GM18858 (cell line): ENCODE results near the gene TNS1.
"Not testable (repeated sequence)": the region's sequence is repeated elsewhere in the genome, so short reads cannot be mapped to it uniquely, and the experiment has no call there.

Experiments
- ATAC-seq: cut with Tn5 transposase; IDR thresholded peaks from one replicate; pipeline ENCODE4 v1.9.1; 2021; ENCODE audit not compliant: unreplicated experiment

Gene TNS1

DNA sequence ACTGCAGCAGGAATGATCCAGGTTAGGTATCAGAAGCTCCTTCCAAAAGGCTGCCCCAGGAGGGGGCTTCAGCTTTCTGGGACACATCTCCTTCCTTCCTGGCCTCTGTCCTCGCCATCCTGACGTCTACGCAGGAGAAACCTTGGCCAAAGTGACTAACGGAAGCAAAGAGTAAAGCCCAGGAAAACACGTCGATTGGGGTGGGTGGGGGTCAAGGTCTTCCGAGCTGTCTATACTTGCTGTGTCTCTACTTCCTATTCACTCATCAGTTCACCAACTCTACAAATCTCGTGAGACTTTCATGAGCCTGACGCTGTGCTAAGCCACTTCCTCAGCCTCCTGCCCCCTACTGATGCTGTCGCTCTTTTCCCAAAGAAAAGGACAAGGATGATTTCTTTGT lies 212.6 kb downstream of the TNS1 start:
- ATAC-seq: no peak

DNA sequence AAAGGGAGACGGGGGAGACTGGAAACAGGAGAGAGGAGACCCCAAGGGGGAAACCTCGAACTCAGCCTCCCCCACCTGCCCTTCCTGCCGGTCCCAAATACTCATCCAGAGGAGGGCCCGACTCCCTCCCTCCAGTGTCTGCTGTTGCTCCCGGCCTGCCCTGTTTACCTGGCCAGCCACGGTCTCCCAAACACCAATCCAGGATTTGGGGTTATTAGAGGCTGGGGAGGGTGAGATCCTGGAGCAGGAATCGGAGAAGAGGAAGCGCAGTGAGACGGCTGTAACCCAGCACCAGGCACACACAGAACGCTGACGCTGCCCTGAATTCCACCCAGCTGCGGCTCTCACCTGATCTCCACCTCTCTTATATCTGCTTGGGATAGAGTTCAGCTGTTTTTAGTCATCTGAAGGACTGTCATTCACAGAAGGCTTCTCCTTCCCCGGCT lies 213.0 kb downstream of the TNS1 start:
- ATAC-seq: no peak

DNA sequence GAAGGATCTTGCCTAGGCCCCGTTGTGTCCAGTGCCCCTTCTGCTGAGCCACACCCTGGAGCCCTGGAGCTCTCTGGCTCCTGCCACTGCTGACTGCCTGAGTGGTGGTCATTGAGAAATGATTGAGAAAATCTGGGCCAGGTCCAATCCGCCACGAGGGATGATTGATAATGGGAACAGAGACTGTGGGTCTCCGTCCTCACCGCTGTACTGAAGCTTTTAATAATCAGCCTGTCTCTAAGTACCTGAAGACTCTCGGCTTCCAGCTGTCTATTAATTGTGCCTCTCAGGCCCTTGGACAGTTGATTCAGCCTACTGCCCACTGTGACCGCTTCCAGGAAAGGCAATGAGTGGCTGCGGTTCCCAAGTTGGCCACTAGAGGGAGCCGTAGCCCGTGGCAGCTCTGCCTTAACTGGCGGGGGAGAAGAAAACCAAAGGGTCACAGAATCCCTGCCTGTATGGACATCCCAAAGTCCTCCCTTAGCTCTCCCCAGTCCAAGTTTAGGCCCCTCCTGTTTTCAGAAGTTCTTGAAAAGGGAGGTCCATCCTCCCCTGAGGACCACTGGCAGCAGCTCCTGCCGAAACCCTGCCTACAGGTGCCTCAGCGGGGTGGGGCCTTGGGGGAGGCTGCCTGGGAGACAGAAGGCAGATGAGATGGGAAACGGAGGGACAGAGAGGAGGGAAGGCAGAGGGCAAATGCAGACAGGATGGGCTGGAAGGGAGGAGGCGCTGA lies 213.6 kb downstream of the TNS1 start:
- no peak for ATAC-seq

DNA sequence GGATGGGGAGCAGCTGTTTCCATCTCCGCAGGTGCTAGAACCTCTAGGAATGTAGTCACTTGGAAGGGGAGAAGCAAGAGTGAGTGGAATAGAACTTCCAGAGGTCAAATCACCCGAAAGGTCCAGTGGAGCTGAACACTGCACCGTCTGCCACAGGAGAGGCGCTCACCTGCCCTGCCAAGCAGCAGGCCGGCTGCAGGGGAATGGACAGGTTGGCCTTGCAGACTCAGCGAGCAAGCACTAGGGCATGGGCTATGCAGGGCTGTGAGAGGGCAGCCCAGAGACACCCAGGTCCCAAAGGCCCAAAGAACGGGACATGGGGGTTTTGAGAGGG lies 214.2 kb downstream of the TNS1 start:
- ATAC-seq: no peak

- ATAC-seq: no peak
These were observed 215.5 kb downstream of the TNS1 start for GRCh38 chr2:217787160-217787877.

- ATAC-seq: not testable (repeated sequence)
These were observed 216.2 kb downstream of the TNS1 start for GRCh38 chr2:217786560-217786959.

- peak; percentile 44 for ATAC-seq
These were observed 217.2 kb downstream of the TNS1 start for GRCh38 chr2:217785544-217786045.

DNA sequence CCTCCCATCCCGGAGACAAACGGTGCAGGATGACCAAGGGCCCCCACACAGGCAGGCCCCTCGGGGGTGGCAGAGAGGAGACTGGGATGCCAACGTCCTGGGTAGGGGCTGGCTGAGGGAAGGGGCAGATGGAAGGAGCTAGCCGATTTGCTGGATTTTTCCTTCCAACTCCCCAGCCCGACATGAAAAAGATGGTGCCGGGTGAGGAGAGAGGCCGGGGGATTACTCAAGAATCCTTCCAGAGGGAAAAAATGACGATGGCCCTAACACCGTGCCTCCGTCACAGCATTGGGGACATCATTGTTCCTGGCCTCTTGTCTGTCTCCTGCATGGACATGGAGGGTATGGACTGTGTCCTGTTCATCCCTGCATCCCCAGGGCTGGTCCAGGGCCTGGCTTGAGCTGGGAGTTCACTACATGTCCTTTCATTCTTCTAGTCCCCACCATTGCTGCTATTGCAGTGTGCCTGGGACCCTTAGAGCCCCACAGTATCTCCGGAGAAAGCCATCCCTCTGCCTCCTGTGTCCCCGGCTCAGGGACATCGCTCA lies 217.7 kb downstream of the TNS1 start:
- ATAC-seq: no peak

GRCh38 chr2:217783243-217783642 lies 219.6 kb downstream of the TNS1 start:
- ATAC-seq: no peak

- ATAC-seq: no peak
These were observed 224.9 kb downstream of the TNS1 start for GRCh38 chr2:217777906-217778305.

DNA sequence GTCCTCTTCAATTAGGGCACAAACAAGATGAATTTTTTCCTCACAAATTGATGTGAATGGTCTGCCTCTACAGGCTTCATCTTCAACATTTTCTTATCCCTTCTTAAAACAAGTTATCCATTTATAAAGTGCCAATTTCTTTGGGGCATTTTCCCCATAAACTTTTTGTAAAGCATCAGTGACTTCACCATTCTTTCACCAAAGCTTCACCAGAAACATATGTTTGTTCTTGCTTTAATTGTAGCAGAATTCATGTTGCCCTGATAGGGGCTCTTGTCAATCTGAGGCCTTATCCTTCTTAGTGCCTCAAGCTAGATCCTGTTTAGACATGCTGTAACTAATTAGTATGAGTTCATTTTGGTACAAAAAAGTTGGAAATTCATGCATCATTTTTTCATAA lies 226.2 kb downstream of the TNS1 start:
- ATAC-seq: no peak

- ATAC-seq: no peak
These were observed 226.8 kb downstream of the TNS1 start for GRCh38 chr2:217775920-217776503.

DNA sequence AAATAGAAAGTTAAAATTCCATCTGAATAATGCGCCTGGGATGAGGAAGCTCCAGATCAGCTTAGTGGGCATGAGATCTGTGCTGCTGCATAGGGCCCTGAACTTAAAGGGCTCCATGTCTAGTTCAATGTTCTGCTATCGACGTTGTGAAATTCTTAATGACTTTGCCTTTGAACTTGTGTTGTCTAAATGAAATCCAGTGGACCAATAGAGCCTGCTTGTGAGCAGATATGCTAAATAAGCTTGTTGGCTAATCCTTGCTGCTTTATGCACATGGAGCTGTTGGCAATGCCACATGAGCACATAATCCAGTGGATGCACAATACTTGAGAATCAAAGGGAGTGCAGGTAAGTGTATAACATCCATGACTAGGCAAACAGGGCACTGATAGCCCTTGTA lies 228.6 kb downstream of the TNS1 start:
- ATAC-seq: no peak

- no peak for ATAC-seq
These were observed 229.3 kb downstream of the TNS1 start for GRCh38 chr2:217773539-217773938.

- ATAC-seq: no peak
These were observed 236.4 kb downstream of the TNS1 start for GRCh38 chr2:217766356-217766755.

DNA sequence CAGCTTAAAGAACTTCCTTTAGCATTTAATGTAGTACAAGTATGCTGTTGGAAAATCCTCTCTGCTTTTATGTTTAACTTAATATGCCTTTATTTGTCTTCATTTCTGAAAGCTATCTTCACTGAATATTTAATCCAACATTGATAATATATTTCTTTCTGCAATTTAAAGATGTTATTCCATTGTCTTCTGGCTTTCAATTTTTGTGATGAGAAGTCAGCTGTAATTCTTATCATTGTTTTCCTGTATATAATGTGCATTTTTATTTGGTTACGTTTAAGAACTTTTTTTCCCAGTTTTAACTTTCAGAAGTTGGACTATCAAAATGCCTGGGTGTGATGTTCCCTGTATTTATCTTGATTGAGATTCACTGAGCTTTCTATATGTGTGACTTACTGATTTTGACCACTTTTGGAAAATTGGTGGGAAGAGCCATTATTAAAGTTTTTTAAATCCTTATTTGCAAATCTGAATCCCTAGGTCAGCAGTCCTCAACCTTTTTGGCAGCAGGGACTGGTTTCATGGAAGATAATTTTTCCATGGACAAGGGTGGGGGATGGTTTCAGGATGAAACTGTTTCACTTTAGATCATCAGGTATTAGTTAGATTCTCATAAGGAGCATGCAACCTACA lies 241.0 kb downstream of the TNS1 start:
- no peak for ATAC-seq

DNA sequence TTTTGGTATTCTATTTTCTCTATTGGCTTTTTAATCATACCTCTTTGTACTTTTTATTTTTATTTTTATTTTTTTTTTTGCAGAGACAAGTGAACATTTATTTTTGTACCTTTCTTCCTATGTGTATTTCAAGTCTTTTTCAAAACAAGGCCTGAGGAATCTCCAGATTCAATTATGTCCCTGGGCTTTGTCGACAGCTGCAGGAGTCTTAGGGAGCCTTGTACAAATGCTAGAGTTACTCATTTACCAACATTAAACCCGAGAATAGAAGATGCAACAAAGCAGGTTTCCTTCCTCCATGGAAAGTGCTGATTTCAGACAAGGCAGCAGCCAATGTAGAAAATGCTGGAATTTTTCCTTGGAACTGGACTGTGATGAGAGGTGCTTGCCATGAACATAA lies 242.8 kb downstream of the TNS1 start:
- ATAC-seq: no peak

GRCh38 chr2:217757108-217757463 lies 245.7 kb downstream of the TNS1 start:
- no peak for ATAC-seq

DNA sequence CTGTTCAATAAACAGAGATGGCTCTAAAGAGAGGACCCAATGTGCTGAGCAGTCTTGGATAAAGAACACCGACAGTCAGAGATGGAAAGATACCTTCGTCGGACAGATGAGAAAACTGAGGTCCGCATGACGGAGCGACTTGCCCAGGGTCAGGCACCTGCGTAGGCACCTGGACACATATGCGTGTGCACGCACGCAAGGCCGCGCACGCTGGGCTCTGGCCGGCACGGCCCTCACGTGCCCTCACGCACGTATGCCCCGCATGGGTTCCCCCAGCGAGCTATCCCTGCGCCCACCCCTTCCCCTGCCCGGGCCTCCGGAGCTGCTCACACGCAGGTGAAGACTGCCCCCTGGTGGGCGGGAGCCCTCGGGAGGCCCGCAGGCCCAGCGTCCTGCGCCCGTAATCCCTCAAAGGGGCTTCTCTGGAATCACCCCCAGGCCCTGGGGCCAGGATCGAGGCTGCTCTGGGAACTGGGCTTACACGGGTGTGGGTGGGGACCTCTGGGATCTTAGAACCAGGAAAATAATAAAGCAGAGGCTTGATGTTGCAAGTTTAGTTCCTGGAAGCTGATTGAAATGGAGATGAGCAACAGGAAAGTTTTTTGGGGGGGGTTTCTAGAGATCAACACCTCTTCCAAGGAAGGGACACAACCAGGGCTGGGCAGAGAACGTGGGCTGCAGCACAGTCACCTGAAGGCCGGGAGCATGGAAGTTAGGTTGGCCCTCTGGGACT lies 246.3 kb downstream of the TNS1 start:
- ATAC-seq: no peak

GRCh38 chr2:217755027-217755745 lies 247.6 kb downstream of the TNS1 start:
- ATAC-seq: no peak
